ENCODE results near the gene ARHGAP30. TPM values are rescaled to one million over a fixed set of nuclear protein-coding genes. Genes with fewer than 3 reads are reported as not detected.
"Not testable (repeated sequence)": the region's sequence is repeated elsewhere in the genome, so short reads cannot be mapped to it uniquely, and the experiment has no call there.

The ARHGAP30 gene
- total and polyA plus RNA-seq, 2 donors (not counting 1 experiment from before 2014, with no cell fraction given) = not detected

DNA sequence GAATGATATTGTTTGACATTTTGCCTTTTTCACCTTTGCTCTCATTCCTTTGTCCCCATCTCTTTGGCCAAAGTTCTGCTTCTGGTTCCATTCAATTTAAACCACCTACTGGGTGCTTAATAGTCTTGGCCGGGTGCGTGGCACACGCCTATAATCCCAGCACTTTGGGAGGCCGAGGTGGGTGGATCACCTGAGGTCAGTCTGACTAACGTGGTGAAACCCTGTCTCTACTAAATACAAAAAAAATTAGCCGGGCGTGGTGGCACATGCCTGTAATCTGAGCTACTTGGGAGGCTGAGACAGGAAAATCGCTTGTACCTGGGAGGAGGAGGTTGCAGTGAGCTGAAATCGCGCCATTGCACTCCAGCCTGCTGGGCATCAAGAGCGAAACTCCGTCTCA lies 47.3 kb downstream of the ARHGAP30 start:
- not testable (repeated sequence) for H3K9me3 ChIP-seq (ENCODE audit: control insufficient read depth, insufficient read depth, low read depth, low read length); H3K4me1 ChIP-seq (ENCODE audit: control insufficient read depth, extremely low read depth, insufficient read depth, low read length); H3K79me2 ChIP-seq (ENCODE audit: control insufficient read depth, insufficient read depth, low read length); H3K4me2 ChIP-seq (ENCODE audit: extremely low read depth, insufficient read depth, low read length); H3K27ac ChIP-seq (ENCODE audit: insufficient read depth, low read length); H4K20me1 ChIP-seq (ENCODE audit: control insufficient read depth, extremely low read depth, insufficient read depth, low read length); H3K4me3 ChIP-seq (replicated peaks in 1 of 4; ENCODE audit: control extremely low read depth in 1 of 4, insufficient read depth in 1 of 4, low read depth in 3 of 4, low read length in 4 of 4); DNase-seq (ENCODE audit: low read depth in 2 of 2); H3K36me3 ChIP-seq (ENCODE audit: control insufficient read depth, insufficient read depth, low read length); H2AFZ ChIP-seq (ENCODE audit: low read length); H3K9ac ChIP-seq (ENCODE audit: insufficient read depth, low read length)
- peaks cover 26% of the 10 kb centered on the region for H3K27me3 ChIP-seq (ENCODE audit: control insufficient read depth, insufficient read depth, low read length)

DNA sequence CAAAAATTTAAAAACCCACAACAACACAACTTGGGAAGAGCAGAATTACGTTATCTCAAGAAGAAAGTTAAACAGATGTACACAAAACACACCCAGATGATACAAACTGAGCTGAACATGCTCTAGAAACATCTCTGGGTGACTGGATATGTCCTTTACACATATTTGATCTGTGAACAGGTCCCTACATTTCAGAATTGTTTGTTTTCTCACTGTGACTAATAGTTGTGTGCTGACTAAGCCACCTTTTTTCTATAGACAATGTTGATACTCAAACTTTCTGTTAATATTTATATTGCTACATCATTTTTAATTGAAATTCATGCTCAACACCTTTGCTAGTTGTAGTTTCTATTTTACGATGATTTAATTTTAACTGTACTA lies 47.7 kb downstream of the ARHGAP30 start:
- no peak overlapping the region for H3K4me3 ChIP-seq (replicated peaks in 1 of 4; ENCODE audit: control extremely low read depth in 1 of 4, insufficient read depth in 1 of 4, low read depth in 3 of 4, low read length in 4 of 4)
- H2AFZ ChIP-seq (ENCODE audit: low read length) = no peak overlapping the region
- no peaks in the 10 kb centered on the region for H3K36me3 ChIP-seq (ENCODE audit: control insufficient read depth, insufficient read depth, low read length)
- DNase-seq (ENCODE audit: low read depth in 2 of 2) = no peak
- H3K27ac ChIP-seq (ENCODE audit: insufficient read depth, low read length) = no peak overlapping the region
- H4K20me1 ChIP-seq (ENCODE audit: control insufficient read depth, extremely low read depth, insufficient read depth, low read length) = no peaks in the 10 kb centered on the region
- TF ChIP-seq, protein P1, sequence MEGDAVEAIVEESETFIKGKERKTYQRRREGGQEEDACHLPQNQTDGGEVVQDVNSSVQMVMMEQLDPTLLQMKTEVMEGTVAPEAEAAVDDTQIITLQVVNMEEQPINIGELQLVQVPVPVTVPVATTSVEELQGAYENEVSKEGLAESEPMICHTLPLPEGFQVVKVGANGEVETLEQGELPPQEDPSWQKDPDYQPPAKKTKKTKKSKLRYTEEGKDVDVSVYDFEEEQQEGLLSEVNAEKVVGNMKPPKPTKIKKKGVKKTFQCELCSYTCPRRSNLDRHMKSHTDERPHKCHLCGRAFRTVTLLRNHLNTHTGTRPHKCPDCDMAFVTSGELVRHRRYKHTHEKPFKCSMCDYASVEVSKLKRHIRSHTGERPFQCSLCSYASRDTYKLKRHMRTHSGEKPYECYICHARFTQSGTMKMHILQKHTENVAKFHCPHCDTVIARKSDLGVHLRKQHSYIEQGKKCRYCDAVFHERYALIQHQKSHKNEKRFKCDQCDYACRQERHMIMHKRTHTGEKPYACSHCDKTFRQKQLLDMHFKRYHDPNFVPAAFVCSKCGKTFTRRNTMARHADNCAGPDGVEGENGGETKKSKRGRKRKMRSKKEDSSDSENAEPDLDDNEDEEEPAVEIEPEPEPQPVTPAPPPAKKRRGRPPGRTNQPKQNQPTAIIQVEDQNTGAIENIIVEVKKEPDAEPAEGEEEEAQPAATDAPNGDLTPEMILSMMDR (conservative IDR thresholded peaks at IDR 0.05 in 1 of 2, IDR thresholded peaks at IDR 0.05 in 1 of 2; ENCODE audit: low read depth in 1 of 2, low read length in 2 of 2) = no peak
- no peak for TF ChIP-seq EZH2 (IDR thresholded peaks at IDR 0.05; ENCODE audit: low read length, missing control alignments)
- no peak overlapping the region for H3K9ac ChIP-seq (ENCODE audit: insufficient read depth, low read length)
- no peaks in the 10 kb centered on the region for H3K9me3 ChIP-seq (ENCODE audit: control insufficient read depth, insufficient read depth, low read depth, low read length)
- peaks cover 26% of the 10 kb centered on the region for H3K27me3 ChIP-seq (ENCODE audit: control insufficient read depth, insufficient read depth, low read length)
- peaks cover 6% of the 10 kb centered on the region for H3K4me1 ChIP-seq (ENCODE audit: control insufficient read depth, extremely low read depth, insufficient read depth, low read length)
- H3K79me2 ChIP-seq (ENCODE audit: control insufficient read depth, insufficient read depth, low read length) = no peaks in the 10 kb centered on the region
- H3K4me2 ChIP-seq (ENCODE audit: extremely low read depth, insufficient read depth, low read length) = no peak overlapping the region

DNA sequence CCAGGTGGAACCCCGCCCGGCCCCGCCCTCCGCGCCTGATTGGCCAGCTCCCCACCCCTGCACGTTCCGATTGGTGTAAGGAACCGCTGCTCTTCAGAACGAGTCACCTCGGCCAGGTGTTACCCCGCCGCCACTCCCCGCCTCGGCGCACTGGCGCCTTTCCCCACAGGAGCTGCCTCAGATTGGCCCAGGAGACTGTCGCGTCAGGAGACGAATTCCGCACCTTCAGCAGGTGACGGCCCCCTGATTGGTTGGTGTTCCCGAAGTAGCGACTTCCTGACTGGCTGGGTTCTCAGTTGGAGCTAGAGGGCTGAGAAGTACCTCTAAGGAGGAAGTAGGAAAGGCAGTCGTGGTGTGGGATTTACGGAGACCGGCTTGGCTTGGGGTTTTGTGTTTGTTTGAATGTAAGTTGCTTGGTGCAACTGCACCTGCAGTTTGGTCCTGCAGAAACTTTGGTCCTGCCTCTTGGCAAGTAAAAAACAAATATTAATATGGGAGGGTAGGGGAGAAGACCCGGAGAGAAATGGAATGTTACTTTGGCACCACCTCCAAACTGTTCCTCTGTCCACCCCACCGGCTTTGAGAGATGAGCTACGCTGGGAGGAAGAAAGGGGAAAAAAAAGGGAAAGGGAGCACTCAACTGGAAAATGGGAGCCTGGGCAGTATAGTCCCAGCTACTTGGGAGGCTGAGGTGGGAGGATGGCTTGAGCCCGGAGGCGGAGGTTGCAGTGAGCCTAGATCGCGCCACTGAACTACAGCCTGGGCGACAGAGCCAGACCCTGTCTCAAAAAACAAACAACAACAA lies 48.3 kb downstream of the ARHGAP30 start:
- Histone ChIP-seq H3K27ac (ENCODE audit: insufficient read depth, low read length) (no peak overlapping the region), H3K4me3 (replicated peaks in 1 of 4; ENCODE audit: control extremely low read depth in 1 of 4, insufficient read depth in 1 of 4, low read depth in 3 of 4, low read length in 4 of 4) (peak overlapping the region in 3 of 4 experiments; percentile 27 to 59 (median 53)), H4K20me1 (ENCODE audit: control insufficient read depth, extremely low read depth, insufficient read depth, low read length) (no peaks in the 10 kb centered on the region), H3K79me2 (ENCODE audit: control insufficient read depth, insufficient read depth, low read length) (no peaks in the 10 kb centered on the region), H3K9ac (ENCODE audit: insufficient read depth, low read length) (peak overlapping the region; percentile 10), H3K36me3 (ENCODE audit: control insufficient read depth, insufficient read depth, low read length) (no peaks in the 10 kb centered on the region), H3K4me1 (ENCODE audit: control insufficient read depth, extremely low read depth, insufficient read depth, low read length) (peaks cover 6% of the 10 kb centered on the region), H3K27me3 (ENCODE audit: control insufficient read depth, insufficient read depth, low read length) (peaks cover 26% of the 10 kb centered on the region), H3K9me3 (ENCODE audit: control insufficient read depth, insufficient read depth, low read depth, low read length) (no peaks in the 10 kb centered on the region), H2AFZ (ENCODE audit: low read length) (peak overlapping the region; percentile 20), H3K4me2 (ENCODE audit: extremely low read depth, insufficient read depth, low read length) (peak overlapping the region; percentile 88)
- peak in 1 of 2 donors; percentile 48 for DNase-seq (ENCODE audit: low read depth in 2 of 2)
- TF ChIP-seq EZH2 (IDR thresholded peaks at IDR 0.05; ENCODE audit: low read length, missing control alignments) = peak; percentile 51
- TF ChIP-seq, protein P1 (conservative IDR thresholded peaks at IDR 0.05 in 1 of 2, IDR thresholded peaks at IDR 0.05 in 1 of 2; ENCODE audit: low read depth in 1 of 2, low read length in 2 of 2) = no peak

Measured in fibroblast of lung (primary cell).